Activated effector memory CD4-positive, alpha-beta T cell treated with Interleukin-2 at 50 U/mL for 16 hours (primary cell): ENCODE data around the gene ASTN2.

Experiments
- DNase-seq: peaks from one replicate; pipeline ENCODE4 v3.0.0-alpha.2; 2020

ASTN2 gene

DNA sequence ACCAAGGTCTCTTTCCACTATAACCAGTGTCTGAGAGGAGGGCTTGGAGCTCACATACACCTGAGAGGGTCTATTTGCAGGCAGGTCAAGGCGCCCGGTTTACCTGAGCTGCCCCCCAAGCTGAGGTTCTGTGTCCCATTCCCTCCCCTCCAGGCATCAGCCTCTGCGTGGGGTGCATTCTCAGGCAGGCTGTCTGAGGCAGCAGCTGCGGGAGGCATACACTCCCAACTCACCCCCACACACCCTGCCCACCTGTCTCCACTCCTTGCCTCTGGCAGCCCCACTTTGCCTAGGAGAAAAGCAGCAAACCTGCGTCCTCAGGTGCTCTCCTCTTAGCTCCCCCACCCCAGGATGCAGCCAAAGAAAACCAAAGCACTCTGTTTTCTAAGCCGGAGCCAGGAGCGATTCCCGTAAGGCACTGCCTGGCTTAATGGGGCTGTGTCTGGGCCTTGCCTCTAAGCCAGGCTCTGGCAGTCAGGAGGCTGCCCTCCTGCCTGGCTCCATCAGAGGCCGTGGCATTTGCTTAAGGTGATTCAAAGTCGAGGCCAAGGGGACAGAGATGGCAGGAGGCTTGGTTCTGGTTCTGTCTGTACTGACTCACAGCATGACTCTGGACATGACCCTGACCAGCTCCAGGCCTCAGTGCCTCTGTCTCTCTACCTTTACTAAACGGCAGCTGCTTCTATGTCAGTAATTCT is 867.0 kb downstream of the ASTN2 start:
- no peak for DNase-seq

DNA sequence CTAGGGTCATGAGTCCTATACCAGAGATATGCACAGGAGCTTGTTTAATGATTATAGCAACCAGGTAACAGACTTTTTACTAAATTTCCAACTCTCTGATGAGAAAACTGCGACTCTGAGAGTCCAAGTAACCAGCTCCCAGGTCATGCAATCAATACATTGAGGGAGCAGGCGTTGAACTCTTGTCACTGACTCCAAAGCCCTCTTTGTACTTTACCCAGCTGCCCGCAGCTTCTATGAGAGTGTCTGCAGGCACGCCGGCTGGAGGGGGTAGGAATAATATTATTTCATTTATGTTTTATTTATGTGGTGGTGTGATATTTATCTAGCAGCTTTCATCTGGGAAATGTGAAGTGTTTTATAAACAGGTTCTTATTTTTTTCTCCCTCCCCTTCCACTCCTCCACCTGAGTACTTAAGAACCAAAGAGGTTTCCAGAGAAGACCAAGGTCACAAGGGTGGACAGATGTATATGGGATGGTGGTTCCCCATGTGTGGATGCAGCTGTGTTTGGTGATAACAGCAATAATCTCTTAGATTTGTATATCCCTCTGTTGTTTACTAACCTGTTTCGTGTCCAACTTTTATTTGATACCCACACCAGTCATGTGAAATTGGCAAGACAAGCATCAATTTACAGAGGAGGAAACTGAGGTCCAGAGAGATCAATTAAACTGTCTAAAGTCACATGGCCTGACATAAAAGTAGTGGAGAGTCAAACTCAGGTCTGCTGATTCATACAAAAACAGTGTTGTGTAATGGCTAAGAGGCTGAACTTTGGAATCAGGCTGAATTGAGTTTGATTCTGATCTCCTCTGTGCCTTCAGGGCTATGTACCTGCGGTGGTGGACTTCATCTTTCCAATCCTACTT is 867.9 kb downstream of the ASTN2 start:
- DNase-seq: no peak

- no peak for DNase-seq
Observed at GRCh38 chr9:116544896-116545295, 870.0 kb downstream of the ASTN2 start.

DNA sequence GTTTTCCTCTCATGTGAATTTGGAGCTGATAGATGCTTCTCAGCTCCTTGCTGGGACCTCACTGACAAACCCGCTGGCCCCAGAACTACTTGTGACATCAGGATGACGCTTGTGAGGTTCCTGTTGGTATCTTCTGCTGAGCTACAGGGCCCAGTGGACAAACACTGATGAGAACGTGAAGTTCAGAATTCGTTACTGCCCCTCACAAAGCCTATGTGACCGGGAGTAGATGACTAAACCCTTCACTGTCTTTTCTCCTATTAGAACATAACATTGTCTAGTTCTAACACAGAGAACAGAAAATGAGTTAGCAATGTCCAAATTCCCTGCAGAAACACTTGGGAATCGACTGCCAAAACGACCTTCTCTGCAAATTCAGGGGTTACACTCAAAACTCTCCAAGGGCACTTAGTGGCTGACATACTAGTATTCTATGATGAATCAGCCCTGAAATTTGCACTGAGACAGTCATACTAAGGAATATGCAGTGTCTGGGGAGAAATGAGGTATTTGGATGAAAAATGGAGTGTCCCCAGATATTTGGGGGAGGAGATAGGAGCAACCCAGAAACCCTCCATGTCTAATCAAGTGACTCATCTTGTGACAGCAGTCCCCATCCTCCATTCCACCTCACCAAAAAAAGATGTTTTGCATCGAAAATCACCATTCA is 871.0 kb downstream of the ASTN2 start:
- DNase-seq: no peak

DNA sequence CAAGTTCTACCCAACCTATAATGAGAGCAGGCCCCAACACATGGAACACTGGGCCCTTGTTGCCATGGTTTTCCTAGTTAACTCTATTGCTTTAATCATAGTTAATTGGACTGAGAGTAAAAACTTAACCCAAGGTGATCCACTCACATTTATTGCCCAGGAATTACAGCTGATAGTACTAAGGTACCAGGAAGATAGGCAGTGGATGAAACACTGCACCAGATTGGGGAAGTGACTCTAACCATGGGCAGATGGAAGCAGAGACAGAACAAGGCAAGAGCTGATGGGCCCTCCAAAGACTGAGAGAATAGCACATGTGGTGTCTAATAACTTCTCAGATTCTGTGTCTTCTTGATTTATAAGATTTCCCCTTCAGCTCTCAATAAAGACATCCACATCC is 873.5 kb downstream of the ASTN2 start:
- DNase-seq: no peak

- DNase-seq: no peak
Observed at GRCh38 chr9:116539549-116539948, 875.3 kb downstream of the ASTN2 start.

DNA sequence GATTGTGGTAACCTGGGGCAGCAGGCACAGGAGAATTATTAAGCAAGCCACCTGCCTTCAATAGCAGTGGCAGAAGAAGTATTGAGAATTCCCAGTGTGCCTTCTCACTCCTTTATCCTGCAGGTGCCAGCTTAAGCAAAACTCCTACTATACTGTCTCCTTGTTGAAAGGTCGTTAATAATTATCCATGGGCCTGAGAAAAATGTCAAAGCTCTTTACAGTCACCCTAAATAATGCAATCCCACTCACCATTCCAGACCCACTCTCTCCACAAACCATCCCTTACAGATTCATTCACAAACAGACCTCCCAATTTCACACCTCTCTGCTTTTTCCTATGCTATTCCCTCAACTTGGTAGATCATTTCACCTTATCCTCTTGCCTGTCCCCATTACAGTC is 889.2 kb downstream of the ASTN2 start:
- no peak for DNase-seq

DNA sequence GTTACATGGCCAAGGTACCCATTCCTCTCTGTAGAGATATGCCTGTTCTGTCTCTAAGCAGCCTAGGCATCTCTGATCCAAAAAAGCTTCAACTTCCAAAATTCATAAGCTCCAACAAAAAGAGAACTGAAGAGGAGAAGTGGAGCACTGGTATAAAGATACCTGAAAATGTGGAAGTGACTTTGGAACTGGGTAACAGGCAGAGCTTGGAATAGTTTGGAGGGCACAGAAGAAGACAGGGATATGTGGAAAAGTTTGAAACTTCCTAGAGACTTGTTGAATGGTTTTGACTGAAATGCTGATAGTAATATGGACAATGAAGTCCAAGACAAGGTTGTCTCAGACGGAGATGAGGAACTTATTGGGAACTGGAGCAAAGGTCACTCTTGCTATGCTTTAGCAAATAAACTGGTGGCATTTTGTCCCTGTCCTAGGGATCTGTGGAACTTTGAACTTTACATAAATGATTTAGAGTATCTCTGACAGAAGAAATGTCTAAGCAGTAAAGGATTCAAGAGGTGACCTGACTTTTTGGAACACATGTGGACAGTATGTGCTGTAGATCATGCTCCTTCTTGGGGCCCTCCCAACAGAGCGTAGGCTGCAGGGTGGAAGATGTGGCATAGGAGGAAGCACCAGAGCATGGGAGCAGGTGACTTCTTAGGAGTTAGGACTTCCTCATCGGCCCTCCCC is 889.9 kb downstream of the ASTN2 start:
- DNase-seq: no peak

DNA sequence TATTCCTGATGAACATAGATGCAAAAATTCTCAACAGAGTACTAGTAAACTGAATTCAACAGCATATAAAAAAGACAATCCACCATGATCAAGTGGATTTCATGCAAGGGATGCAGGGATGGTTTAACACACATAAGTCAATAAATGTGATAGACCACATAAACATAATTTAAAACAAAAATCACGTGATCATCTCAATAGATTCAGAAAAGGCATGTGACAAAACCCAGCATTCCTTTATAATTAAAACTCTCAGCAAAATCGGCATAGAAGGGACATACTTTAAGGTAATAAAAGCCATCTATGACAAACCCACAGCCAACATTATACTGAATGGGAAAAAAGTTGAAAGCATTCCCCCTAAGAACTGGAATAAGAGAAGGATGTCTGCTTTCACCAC is 894.6 kb downstream of the ASTN2 start:
- no peak for DNase-seq

- no peak for DNase-seq
Observed at GRCh38 chr9:116516456-116516855, 898.4 kb downstream of the ASTN2 start.

GRCh38 chr9:116515541-116515940 is 899.3 kb downstream of the ASTN2 start:
- DNase-seq: no peak

DNA sequence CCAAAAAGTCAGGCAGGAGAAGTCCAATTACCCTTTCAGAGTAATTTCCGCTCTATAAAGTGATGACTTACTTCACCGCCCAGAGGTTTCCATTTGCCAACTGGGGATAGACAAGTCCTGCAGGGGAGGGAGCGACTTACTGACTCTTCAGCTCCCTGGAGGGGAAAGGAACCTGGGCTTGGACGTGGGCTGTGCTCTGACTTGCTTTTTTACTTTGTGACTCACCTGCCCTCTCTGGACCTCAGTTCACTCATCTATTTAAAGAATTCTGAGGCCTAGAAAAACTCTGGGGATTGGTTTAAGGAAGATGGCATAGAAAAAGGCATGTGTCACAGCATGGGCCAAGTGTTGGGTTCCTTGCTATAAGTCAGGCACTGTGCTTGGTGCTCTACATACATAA is 908.2 kb downstream of the ASTN2 start:
- DNase-seq: no peak

DNA sequence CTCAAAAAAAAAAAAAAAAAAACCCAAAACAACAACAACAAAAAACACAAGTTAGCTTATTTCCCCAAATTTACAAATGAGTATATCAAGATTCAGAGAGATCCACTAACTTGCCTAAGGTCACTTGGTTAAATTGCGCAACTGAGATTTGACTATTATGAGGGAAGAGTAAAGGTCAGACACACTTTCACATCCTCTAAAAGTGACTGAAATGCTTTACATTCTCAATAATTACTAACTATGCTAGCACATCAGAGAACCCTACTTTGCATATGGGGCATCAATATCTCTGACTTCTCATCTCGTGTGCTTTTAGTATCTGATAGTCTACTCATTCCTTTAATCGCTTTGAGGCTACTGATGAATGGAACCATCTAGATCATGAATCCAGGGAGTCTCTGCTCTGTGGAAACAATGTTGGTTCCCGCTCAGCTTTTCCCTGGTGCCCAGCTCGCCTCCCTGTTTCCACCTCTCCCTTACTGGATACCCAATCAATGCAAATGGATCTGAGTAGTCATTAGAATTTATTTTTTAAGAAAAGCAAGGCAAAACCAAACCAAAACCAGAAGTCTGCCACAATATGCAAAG is 909.9 kb downstream of the ASTN2 start:
- no peak for DNase-seq

DNA sequence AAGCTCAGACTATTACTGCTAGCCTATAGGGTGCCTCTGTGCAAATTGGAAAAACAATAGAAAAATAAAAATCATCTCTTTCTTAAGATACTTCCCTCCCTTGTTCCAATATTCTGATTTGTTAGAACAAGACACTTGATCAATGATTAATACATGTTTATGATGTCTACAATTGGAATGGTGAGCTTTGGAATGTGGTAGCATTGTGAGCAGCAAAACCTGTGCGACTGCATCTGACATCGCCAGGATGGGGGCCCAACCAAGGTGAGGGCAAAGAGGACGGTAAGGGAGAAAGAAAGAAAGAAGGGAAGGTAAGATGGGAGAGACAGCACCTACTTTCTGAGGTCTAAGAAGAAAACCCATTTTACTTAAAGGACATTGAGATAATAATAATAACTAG is 910.8 kb downstream of the ASTN2 start:
- DNase-seq: no peak

GRCh38 chr9:116502746-116503145 is 912.1 kb downstream of the ASTN2 start:
- DNase-seq: no peak

- no peak for DNase-seq
Observed at GRCh38 chr9:116501871-116502270, 913.0 kb downstream of the ASTN2 start.

DNA sequence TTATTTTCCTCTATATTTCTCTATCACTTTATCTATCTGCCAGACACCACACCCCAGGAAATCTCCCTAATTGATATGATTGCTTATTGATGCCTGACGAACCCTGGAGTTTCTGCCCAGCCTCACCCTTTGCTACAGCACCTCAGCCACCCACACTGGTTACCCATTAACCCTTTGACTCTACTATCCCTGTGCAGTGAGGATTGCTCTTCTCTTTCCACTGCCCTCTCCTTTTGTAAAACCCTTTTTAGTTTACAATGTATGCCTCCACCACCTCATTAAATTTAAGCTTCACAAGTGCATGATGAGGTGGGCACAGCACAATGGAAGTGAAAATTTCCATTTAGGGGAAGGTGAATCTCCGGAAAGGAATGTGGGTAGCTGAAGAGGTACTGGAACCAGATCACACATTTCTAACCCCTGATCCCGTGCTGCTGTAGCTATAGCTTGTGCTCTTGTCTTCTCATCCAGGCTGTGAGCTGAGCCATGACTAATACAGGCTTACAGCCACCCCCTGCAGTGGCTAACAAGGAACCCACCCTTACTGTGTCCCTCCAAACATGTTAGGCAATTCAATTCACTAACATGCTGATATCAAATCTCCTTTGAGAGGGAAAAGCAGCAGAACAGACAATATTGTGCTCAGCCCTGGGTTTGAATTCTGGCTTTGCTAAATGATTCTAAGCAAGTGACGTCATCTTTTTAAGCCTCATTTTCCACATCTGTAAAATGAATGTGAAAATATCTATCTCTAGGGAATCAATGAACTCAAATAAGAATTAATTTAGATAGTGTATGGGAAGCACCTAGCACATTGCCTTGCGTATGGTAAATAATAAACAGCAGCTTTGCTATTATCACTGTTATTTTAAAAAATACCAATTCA is 914.6 kb downstream of the ASTN2 start:
- DNase-seq: no peak

- no peak for DNase-seq
Observed at GRCh38 chr9:116499434-116499833, 915.4 kb downstream of the ASTN2 start.

GRCh38 chr9:116497095-116497890 is 917.6 kb downstream of the ASTN2 start:
- no peak for DNase-seq

DNA sequence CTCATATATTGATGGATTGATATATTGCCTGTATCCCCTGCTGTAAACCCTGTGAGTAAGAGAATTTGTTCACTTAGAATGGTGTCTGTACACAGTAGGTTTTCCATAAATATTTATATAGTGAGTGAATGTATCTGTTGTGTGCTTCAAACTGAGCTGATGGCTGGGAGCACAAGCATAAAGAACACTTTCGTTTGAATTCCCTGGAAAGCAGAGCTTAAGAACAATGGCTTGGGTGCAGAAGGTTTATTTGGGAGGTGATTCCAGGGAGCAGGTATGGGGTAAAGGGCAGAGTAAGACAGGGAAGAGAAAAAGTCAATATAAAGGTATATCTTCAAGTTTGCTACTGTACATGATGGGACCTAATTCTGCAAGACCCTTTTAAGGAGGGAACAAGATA is 918.7 kb downstream of the ASTN2 start:
- DNase-seq: no peak

- DNase-seq: no peak
Observed at GRCh38 chr9:116495725-116496124, 919.1 kb downstream of the ASTN2 start.
